Progenitor cell of endocrine pancreas (in vitro differentiated cells): ENCODE data around the gene ATXN7L1. TPM values are rescaled to one million over a fixed set of nuclear protein-coding genes. Genes with fewer than 3 reads are reported as not detected.

Source experiments
- DNase-seq: peaks from one replicate; pipeline ENCODE4 v3.0.0; 2021; ENCODE audit warnings: low spot score; ENCODE audit not compliant: unreplicated experiment
- H3K27ac Mint-ChIP-seq: 2 replicates; pipeline ENCODE4 v1.8.0; 2021; ENCODE audit warnings: mild to moderate bottlenecking, moderate library complexity, mixed read lengths
- H3K27me3 Mint-ChIP-seq: 2 replicates; pipeline ENCODE4 v1.8.0; 2021; ENCODE audit warnings: mixed read lengths
- H3K36me3 Mint-ChIP-seq: 2 replicates; pipeline ENCODE4 v1.8.0; 2022; ENCODE audit warnings: mixed read lengths; ENCODE audit not compliant: insufficient read depth
- H3K4me1 Mint-ChIP-seq: 2 replicates; pipeline ENCODE4 v1.8.0; 2021; ENCODE audit warnings: low read depth, mixed read lengths
- H3K4me3 Mint-ChIP-seq: 2 replicates; pipeline ENCODE4 v1.8.0; 2021; ENCODE audit warnings: low read depth, mild to moderate bottlenecking, moderate library complexity, mixed read lengths
- H3K9me3 Mint-ChIP-seq: 2 replicates; pipeline ENCODE4 v1.8.0; 2021; ENCODE audit warnings: low read depth, mixed read lengths
- total RNA-seq: library from RNA; stranded (reverse); gene quantifications from 2 replicates; pipeline ENCODE4 v1.2.1, GENCODE V29; 2021
- TF ChIP-seq, protein P1 (sequence below): fragments of 200-600 bp; sonication (generic); IDR thresholded peaks from one replicate; pipeline ENCODE4 v1.5.0; 2021; ENCODE audit warnings: antibody characterized with exemption, mild to moderate bottlenecking; ENCODE audit not compliant: unreplicated experiment

The ATXN7L1 gene
- total RNA-seq, 1 donor from 2014 or later = 18.3 TPM

- Mint-ChIP-seq H3K27me3 (peaks cover 11% of the 10 kb centered on the region), H3K36me3 (no peaks in the 10 kb centered on the region), H3K27ac (no peak overlapping the region), H3K4me1 (no peaks in the 10 kb centered on the region), H3K9me3 (no peaks in the 10 kb centered on the region), H3K4me3 (no peak overlapping the region)
- TF ChIP-seq, protein P1, sequence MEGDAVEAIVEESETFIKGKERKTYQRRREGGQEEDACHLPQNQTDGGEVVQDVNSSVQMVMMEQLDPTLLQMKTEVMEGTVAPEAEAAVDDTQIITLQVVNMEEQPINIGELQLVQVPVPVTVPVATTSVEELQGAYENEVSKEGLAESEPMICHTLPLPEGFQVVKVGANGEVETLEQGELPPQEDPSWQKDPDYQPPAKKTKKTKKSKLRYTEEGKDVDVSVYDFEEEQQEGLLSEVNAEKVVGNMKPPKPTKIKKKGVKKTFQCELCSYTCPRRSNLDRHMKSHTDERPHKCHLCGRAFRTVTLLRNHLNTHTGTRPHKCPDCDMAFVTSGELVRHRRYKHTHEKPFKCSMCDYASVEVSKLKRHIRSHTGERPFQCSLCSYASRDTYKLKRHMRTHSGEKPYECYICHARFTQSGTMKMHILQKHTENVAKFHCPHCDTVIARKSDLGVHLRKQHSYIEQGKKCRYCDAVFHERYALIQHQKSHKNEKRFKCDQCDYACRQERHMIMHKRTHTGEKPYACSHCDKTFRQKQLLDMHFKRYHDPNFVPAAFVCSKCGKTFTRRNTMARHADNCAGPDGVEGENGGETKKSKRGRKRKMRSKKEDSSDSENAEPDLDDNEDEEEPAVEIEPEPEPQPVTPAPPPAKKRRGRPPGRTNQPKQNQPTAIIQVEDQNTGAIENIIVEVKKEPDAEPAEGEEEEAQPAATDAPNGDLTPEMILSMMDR = no peak
- DNase-seq = no peak
These were observed 120.0 kb downstream of the ATXN7L1 start for GRCh38 chr7:105756367-105756766.

DNA sequence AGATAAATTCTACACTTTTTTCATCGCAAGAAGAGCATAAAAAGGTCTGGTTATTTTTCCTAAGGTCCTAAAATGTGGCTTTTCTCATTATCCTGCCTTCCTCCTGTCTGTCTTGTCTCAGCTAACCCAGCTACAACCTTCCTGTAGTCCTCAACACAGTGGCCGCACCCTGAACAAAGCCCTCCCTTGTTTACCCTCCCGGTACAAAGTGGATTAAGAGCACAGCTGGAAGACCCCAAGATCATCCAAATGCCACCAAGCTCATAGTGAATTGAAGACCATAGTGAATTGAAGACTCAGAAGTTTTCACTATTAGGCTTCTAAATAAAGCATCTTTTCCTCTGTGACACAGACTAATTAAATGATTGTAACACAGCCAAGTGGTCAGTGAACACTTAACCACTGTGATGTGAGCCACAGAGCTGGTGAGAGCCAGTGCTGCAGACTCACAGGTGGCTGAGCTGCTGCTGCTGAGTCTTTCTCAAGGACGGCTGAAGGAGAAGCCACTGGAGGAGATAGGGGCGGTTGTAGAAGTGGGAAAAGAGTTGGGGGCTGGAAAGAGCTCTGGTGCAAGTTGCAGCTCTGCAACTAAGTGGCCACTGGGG lies 123.6 kb downstream of the ATXN7L1 start:
- Mint-ChIP-seq H3K36me3 (peaks cover 6% of the 10 kb centered on the region), H3K4me1 (peaks cover 5% of the 10 kb centered on the region), H3K4me3 (no peak overlapping the region), H3K9me3 (no peaks in the 10 kb centered on the region), H3K27ac (no peak overlapping the region), H3K27me3 (peaks cover 6% of the 10 kb centered on the region)
- TF ChIP-seq, protein P1 = no peak
- DNase-seq = no peak

DNA sequence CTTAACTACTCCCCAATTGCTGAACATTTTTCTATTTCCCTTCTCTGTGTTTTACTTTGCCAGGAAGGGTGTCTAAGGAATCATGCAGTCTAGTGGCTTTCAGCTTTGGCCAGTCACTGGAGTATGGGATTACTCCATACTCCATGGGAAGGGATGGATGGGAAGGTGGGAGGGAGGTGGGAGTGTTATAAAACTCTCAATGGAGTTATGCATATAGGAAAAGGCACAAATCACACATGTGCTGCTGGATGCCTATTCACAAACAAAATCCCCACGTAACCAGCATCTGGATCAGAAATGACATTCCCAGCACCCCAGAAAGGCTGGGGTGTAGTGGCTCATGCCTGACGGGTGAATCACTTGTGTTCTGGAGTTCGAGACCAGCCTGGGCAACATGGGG lies 125.3 kb downstream of the ATXN7L1 start:
- peaks cover 5% of the 10 kb centered on the region for H3K4me1 Mint-ChIP-seq
- no peak overlapping the region for H3K4me3 Mint-ChIP-seq
- no peaks in the 10 kb centered on the region for H3K9me3 Mint-ChIP-seq
- TF ChIP-seq, protein P1 = no peak
- no peak overlapping the region for H3K27ac Mint-ChIP-seq
- no peak for DNase-seq
- H3K27me3 Mint-ChIP-seq = peaks cover 6% of the 10 kb centered on the region
- peaks cover 6% of the 10 kb centered on the region for H3K36me3 Mint-ChIP-seq

DNA sequence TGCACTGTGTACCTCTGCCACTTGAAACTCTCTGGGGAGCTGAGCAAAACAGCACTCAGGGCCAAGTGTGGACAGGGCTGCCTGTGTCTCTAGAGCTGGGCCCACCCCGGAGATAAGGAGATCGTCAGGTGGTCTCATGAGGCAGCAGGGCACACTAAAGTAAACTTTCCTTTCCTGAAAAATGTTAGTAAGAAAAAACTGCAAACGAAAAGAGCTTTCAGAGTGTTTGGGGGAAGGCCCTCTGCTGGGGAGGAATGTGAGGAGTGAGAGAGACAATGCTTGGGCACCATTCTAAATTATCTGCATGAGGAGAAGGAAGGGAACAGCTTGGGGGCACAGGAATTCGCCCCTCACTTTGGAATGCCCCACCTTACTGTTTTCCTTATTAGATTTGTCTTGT lies 127.7 kb downstream of the ATXN7L1 start:
- Mint-ChIP-seq H3K36me3 (peaks cover 6% of the 10 kb centered on the region), H3K27ac (no peak overlapping the region), H3K4me3 (no peak overlapping the region), H3K9me3 (no peaks in the 10 kb centered on the region), H3K27me3 (peaks cover 3% of the 10 kb centered on the region), H3K4me1 (peaks cover 5% of the 10 kb centered on the region)
- TF ChIP-seq, protein P1 = no peak
- no peak for DNase-seq

GRCh38 chr7:105745681-105746330 lies 130.6 kb downstream of the ATXN7L1 start:
- Mint-ChIP-seq H3K27me3 (no peaks in the 10 kb centered on the region), H3K9me3 (no peaks in the 10 kb centered on the region), H3K4me3 (no peak overlapping the region), H3K4me1 (peaks cover 5% of the 10 kb centered on the region), H3K27ac (no peak overlapping the region), H3K36me3 (peaks cover 5% of the 10 kb centered on the region)
- TF ChIP-seq, protein P1 = no peak
- DNase-seq = no peak
